DND-41 (cell line): Measurements from ENCODE around the gene PPT2.
A peak's percentile ranks its signal among the peaks of the same experiment; 100 is the strongest.

Experiments used
- ATAC-seq: fragments of 200-7000 bp; cut with Tn5 transposase; 3 replicates; pipeline ENCODE4 v1.9.1; 2021; ENCODE audit warnings: low read depth; ENCODE audit not compliant: insufficient read depth
- DNase-seq: peaks from one replicate; pipeline ENCODE4 v3.0.0-alpha.2; 2020
- H2AFZ ChIP-seq: 2 replicates; pipeline ENCODE4 v1.6.0; 2012; ENCODE audit warnings: low read depth, low read length
- H3K27ac ChIP-seq: 2 replicates; pipeline ENCODE4 v1.5.1; 2012; ENCODE audit warnings: low read length, inconsistent platforms
- H3K27me3 ChIP-seq: fragments of 200-600 bp; sonication (generic); 2 replicates; pipeline ENCODE4 v1.6.0; 2012; ENCODE audit warnings: low read length, mild to moderate bottlenecking, inconsistent platforms; ENCODE audit not compliant: insufficient read depth, poor library complexity
- H3K36me3 ChIP-seq: 2 replicates; pipeline ENCODE4 v1.5.1; 2012; ENCODE audit warnings: low read length, inconsistent platforms; ENCODE audit not compliant: insufficient read depth
- H3K4me1 ChIP-seq: 2 replicates; pipeline ENCODE4 v1.5.1; 2012; ENCODE audit warnings: mild to moderate bottlenecking, low read length; ENCODE audit not compliant: insufficient read depth
- H3K4me2 ChIP-seq: 2 replicates; pipeline ENCODE4 v1.6.0; 2012; ENCODE audit warnings: mild to moderate bottlenecking, moderate library complexity, low read length, inconsistent platforms; ENCODE audit not compliant: insufficient read depth
- H3K4me3 ChIP-seq, 2 experiments: fragments of 200-600 bp in 1 of 2; shearing (Covaris generic) in 1 of 2; 2 replicates each; pipeline ENCODE4 v1.5.1; 2012 to 2016; ENCODE audit warnings: inconsistent platforms in 2 of 2, low read length in 2 of 2, mild to moderate bottlenecking in 2 of 2, low read depth in 1 of 2, moderate library complexity in 1 of 2
- H3K79me2 ChIP-seq: 2 replicates; pipeline ENCODE4 v1.6.0; 2012; ENCODE audit warnings: low read length, inconsistent platforms; ENCODE audit not compliant: insufficient read depth
- H3K9ac ChIP-seq: 2 replicates; pipeline ENCODE4 v1.6.0; 2012; ENCODE audit warnings: low read depth, mild to moderate bottlenecking, inconsistent platforms, low read length, moderate library complexity
- H3K9me3 ChIP-seq: 2 replicates; pipeline ENCODE4 v1.5.1; 2012; ENCODE audit warnings: low read length, moderate library complexity, mild to moderate bottlenecking, inconsistent platforms; ENCODE audit not compliant: insufficient read depth, severe bottlenecking
- H4K20me1 ChIP-seq: 2 replicates; pipeline ENCODE4 v1.6.0; 2012; ENCODE audit warnings: low read length; ENCODE audit not compliant: insufficient read depth
- CTCF ChIP-seq: IDR thresholded peaks from 2 replicates; pipeline ENCODE4 v1.5.1; 2012; ENCODE audit warnings: borderline replicate concordance, low read length, moderate library complexity, mild to moderate bottlenecking; ENCODE audit not compliant: poor library complexity, severe bottlenecking; ENCODE audit errors: extremely low read depth
- EZH2 ChIP-seq: IDR thresholded peaks from 3 replicates; pipeline ENCODE4 v1.6.1; 2012; ENCODE audit warnings: borderline replicate concordance, low read depth, mild to moderate bottlenecking, moderate library complexity, low read length, inconsistent platforms; ENCODE audit not compliant: severe bottlenecking

PPT2 gene

GRCh38 chr6:32109765-32110160 is 44.2 kb upstream of the PPT2 start:
- no peaks in the 10 kb centered on the region for H3K9me3 ChIP-seq
- no peaks in the 10 kb centered on the region for H3K79me2 ChIP-seq
- DNase-seq = no peak
- no peaks in the 10 kb centered on the region for H3K4me1 ChIP-seq
- H3K36me3 ChIP-seq = no peaks in the 10 kb centered on the region
- H3K4me3 ChIP-seq = no peak overlapping the region
- TF ChIP-seq EZH2 = no peak
- TF ChIP-seq CTCF = no peak
- no peak overlapping the region for H3K9ac ChIP-seq
- no peak overlapping the region for H3K4me2 ChIP-seq
- H2AFZ ChIP-seq = no peak overlapping the region
- ATAC-seq = no peak
- no peaks in the 10 kb centered on the region for H3K27me3 ChIP-seq
- peaks cover 3% of the 10 kb centered on the region; the same call in 1 of the 2 replicates for H4K20me1 ChIP-seq
- H3K27ac ChIP-seq = no peak overlapping the region

- no peaks in the 10 kb centered on the region for H3K9me3 ChIP-seq
- no peaks in the 10 kb centered on the region for H3K4me1 ChIP-seq
- no peak overlapping the region for H3K4me3 ChIP-seq
- no peak overlapping the region for H3K27ac ChIP-seq
- TF ChIP-seq CTCF (no peak), EZH2 (no peak)
- no peak for DNase-seq
- ATAC-seq = peak; percentile 17; the same call in 2 of the 3 replicates
- no peaks in the 10 kb centered on the region for H3K79me2 ChIP-seq
- H3K4me2 ChIP-seq = no peak overlapping the region
- H3K36me3 ChIP-seq = peaks cover 3% of the 10 kb centered on the region
- no peaks in the 10 kb centered on the region for H3K27me3 ChIP-seq
- no peak overlapping the region for H3K9ac ChIP-seq
- peaks cover 3% of the 10 kb centered on the region; the same call in 1 of the 2 replicates for H4K20me1 ChIP-seq
- H2AFZ ChIP-seq = no peak overlapping the region
These were observed 43.3 kb upstream of the PPT2 start for GRCh38 chr6:32110632-32111031.

- Histone ChIP-seq H2AFZ (no peak overlapping the region), H3K27me3 (no peaks in the 10 kb centered on the region), H3K4me2 (no peak overlapping the region), H4K20me1 (peaks cover 6% of the 10 kb centered on the region; the same call in 1 of the 2 replicates), H3K79me2 (no peaks in the 10 kb centered on the region), H3K27ac (no peak overlapping the region), H3K36me3 (peaks cover 12% of the 10 kb centered on the region), H3K9me3 (no peaks in the 10 kb centered on the region), H3K4me1 (no peaks in the 10 kb centered on the region), H3K9ac (no peak overlapping the region), H3K4me3 (no peak overlapping the region)
- DNase-seq (no peak), ATAC-seq (no peak)
- TF ChIP-seq CTCF = no peak
- TF ChIP-seq EZH2 = no peak
These were observed 42.4 kb upstream of the PPT2 start for GRCh38 chr6:32111424-32112066.
